SK-N-SH (cell line): ENCODE measurements around the gene CTRB1. TPM values are rescaled to one million over a fixed set of nuclear protein-coding genes. Genes with fewer than 3 reads are reported as not detected.
"Not testable (repeated sequence)": the region's sequence is repeated elsewhere in the genome, so short reads cannot be mapped to it uniquely, and the experiment has no call there.

ENCODE experiments used
- CTCF ChIA-PET: fragments of 300-600, 350-600 bp; formaldehyde crosslinking; extraction: SDS; loops from one replicate; lab custom pipeline; 2021; lab: Yijun Ruan, JAX
- POLR2A ChIA-PET: fragments of 350-600 bp; sonication (Branson Sonifier 250); formaldehyde crosslinking; extraction: SDS; loops from one replicate; lab custom pipeline; 2020; ENCODE audit warnings: antibody characterized with exemption, inconsistent platforms; lab: Yijun Ruan, JAX
- DNase-seq: peaks from one replicate; pipeline ENCODE4 v3.0.0; 2012
- H2AFZ ChIP-seq: fragments of 200-600 bp; sonication (generic); 2 replicates; pipeline ENCODE4 v1.8.1; 2016; ENCODE audit warnings: antibody characterized with exemption, mild to moderate bottlenecking, low read depth
- H3F3A ChIP-seq: fragments of 200-600 bp; sonication (generic); replicated peaks from 2 replicates; pipeline ENCODE3; 2016; ENCODE audit warnings: antibody characterized with exemption, mild to moderate bottlenecking; ENCODE audit not compliant: insufficient read depth
- H3K27ac ChIP-seq, 2 experiments: fragments of 200-500 bp in 1 of 2; fragments of 200-600 bp in 1 of 2; sonication (Bioruptor generic) in 1 of 2; sonication (generic), shearing (Covaris generic) in 1 of 2; 2 replicates each; pipeline versions ENCODE4 v1.5.1 to v1.6.1; 2014 to 2016; ENCODE audit warnings: low read depth in 2 of 2, inconsistent platforms in 1 of 2, low read length in 1 of 2, mild to moderate bottlenecking in 1 of 2, mixed read lengths in 1 of 2
- H3K27me3 ChIP-seq: fragments of 200-600 bp; sonication (generic), shearing (Covaris generic); 2 replicates; pipeline ENCODE4 v1.6.1; 2016; ENCODE audit warnings: mixed run types; ENCODE audit not compliant: insufficient read depth
- H3K36me3 ChIP-seq, 2 experiments: fragments of 200-500 bp in 1 of 2; fragments of 200-600 bp in 1 of 2; sonication (Bioruptor generic) in 1 of 2; sonication (generic) in 1 of 2; replicated peaks in 1 of 2; 2 replicates each; pipeline versions ENCODE3 to v1.5.1; 2014 to 2016; ENCODE audit warnings: low read length in 1 of 2, mild to moderate bottlenecking in 1 of 2; ENCODE audit not compliant: insufficient read depth in 2 of 2, control insufficient read depth in 1 of 2
- H3K4me1 ChIP-seq, 2 experiments: fragments of 200-500 bp in 1 of 2; fragments of 200-600 bp in 1 of 2; sonication (Bioruptor generic) in 1 of 2; sonication (generic), shearing (Covaris generic) in 1 of 2; 2 replicates each; pipeline versions ENCODE4 v1.5.1 to v1.6.1; 2014 to 2016; ENCODE audit warnings: low read depth in 1 of 2, low read length in 1 of 2, mixed run types in 1 of 2; ENCODE audit not compliant: insufficient read depth in 2 of 2, control insufficient read depth in 1 of 2
- H3K4me2 ChIP-seq: fragments of 200-600 bp; sonication (generic), shearing (Covaris generic); 2 replicates; pipeline ENCODE4 v1.6.1; 2017; ENCODE audit warnings: mixed run types
- H3K4me3 ChIP-seq, 2 experiments: fragments of 200-500 bp in 1 of 2; fragments of 200-600 bp in 1 of 2; sonication (Bioruptor generic) in 1 of 2; sonication (generic), shearing (Covaris generic) in 1 of 2; 2 replicates each; pipeline versions ENCODE4 v1.5.1 to v1.8.1; 2014 to 2016; ENCODE audit warnings: low read depth in 2 of 2, inconsistent platforms in 1 of 2, low read length in 1 of 2, mild to moderate bottlenecking in 1 of 2, mixed read lengths in 1 of 2, moderate library complexity in 1 of 2
- H3K79me2 ChIP-seq: fragments of 200-600 bp; sonication (generic); 2 replicates; pipeline ENCODE4 v1.8.1; 2017; ENCODE audit warnings: mild to moderate bottlenecking; ENCODE audit not compliant: insufficient read depth
- H3K9ac ChIP-seq: fragments of 200-600 bp; sonication (generic); 2 replicates; pipeline ENCODE4 v1.6.1; 2017; ENCODE audit warnings: mixed run types
- H3K9me2 ChIP-seq: fragments of 200-600 bp; sonication (generic); 2 replicates; pipeline ENCODE4 v1.6.1; 2017; ENCODE audit warnings: mixed run types
- H3K9me3 ChIP-seq: fragments of 200-600 bp; sonication (generic); 2 replicates; pipeline ENCODE4 v1.6.1; 2017; ENCODE audit warnings: mixed run types, mild to moderate bottlenecking, moderate library complexity
- H4K20me1 ChIP-seq: fragments of 200-600 bp; sonication (generic); 2 replicates; pipeline ENCODE4 v1.6.1; 2017; ENCODE audit warnings: mild to moderate bottlenecking, mixed run types; ENCODE audit not compliant: insufficient read depth
- CHD2 ChIP-seq: fragments of 150-350 bp; IDR thresholded peaks from 2 replicates; pipeline ENCODE4 v1.6.1; 2018; ENCODE audit warnings: low read length; ENCODE audit not compliant: partially characterized antibody
- CTCF ChIP-seq: fragments of 200-600 bp; sonication (generic); IDR thresholded peaks from 2 replicates; pipeline ENCODE4 v1.6.1; 2017; ENCODE audit warnings: antibody characterized with exemption, mild to moderate bottlenecking, moderate library complexity
- EZH2phosphoT487 ChIP-seq: fragments of 200-600 bp; sonication (generic); IDR thresholded peaks from 2 replicates; pipeline ENCODE4 v1.6.1; 2017; ENCODE audit warnings: low read depth, mixed run types, mild to moderate bottlenecking, antibody characterized with exemption, moderate library complexity, borderline replicate concordance
- FOXM1 ChIP-seq: IDR thresholded peaks from 2 replicates; pipeline ENCODE4 v1.4.0; 2012; ENCODE audit warnings: low read depth, mild to moderate bottlenecking
- PBX3 ChIP-seq: IDR thresholded peaks from 2 replicates; pipeline ENCODE4; 2012
- RAD21 ChIP-seq: IDR thresholded peaks from 2 replicates; pipeline ENCODE4 v1.6.1; 2012; ENCODE audit warnings: mild to moderate bottlenecking, low read length
- WGBS: methylation state at CpG from one replicate; pipeline ENCODE4 v1.1.6; 2017; ENCODE audit warnings: low lambda C conversion rate; 5-methylcytosine and 5-hydroxymethylcytosine counted together
- polyA plus RNA-seq, 3 experiments: library from polyadenylated mRNA; depleted of rRNA; stranded (reverse); fragments of >200 nt; gene quantifications; 2 replicates each; pipeline ENCODE4 v1.2.3, GENCODE V29; 2012

The CTRB1 gene
- polyA plus RNA-seq, 1 of the 3 experiments (the other 2 are of a cell fraction) = not detected

- H3K4me1 ChIP-seq = peaks cover 8 to 9% of the 10 kb centered on the region in 2 experiments; a peak in 2 of 4 replicates
- no peak overlapping the region for H3K9ac ChIP-seq
- H2AFZ ChIP-seq = no peak overlapping the region
- no peak for DNase-seq
- H3K27me3 ChIP-seq = no peaks in the 10 kb centered on the region
- no peaks in the 10 kb centered on the region for H3K9me2 ChIP-seq
- no peaks in the 10 kb centered on the region for H3K79me2 ChIP-seq
- POLR2A ChIA-PET = no interaction called here
- H3K4me3 ChIP-seq = no peak overlapping the region
- CTCF ChIA-PET = no interaction called here
- no peaks in the 10 kb centered on the region for H3K9me3 ChIP-seq
- H3K27ac ChIP-seq = no peak overlapping the region
- TF ChIP-seq PBX3 = no peak
- TF ChIP-seq CTCF = no peak
- no peak for TF ChIP-seq EZH2phosphoT487
- no peak for TF ChIP-seq FOXM1
- no peak for TF ChIP-seq CHD2
- no peak for TF ChIP-seq RAD21
- no peaks in the 10 kb centered on the region for H3K36me3 ChIP-seq
- H3K4me2 ChIP-seq = no peak overlapping the region
- no peaks in the 10 kb centered on the region for H4K20me1 ChIP-seq
- WGBS = 84% methylated on average over 11 of the region's 12 CpGs
- H3F3A ChIP-seq = no peaks in the 10 kb centered on the region
These were observed 53.3 kb downstream of the CTRB1 start for GRCh38 chr16:75272097-75272551.

- H3K4me1 ChIP-seq, H4K20me1 ChIP-seq, H3K4me3 ChIP-seq, H3K9me2 ChIP-seq, H3K36me3 ChIP-seq, H3K9ac ChIP-seq, H3K9me3 ChIP-seq, H3F3A ChIP-seq, H3K79me2 ChIP-seq, DNase-seq, POLR2A ChIA-PET, H2AFZ ChIP-seq, H3K27me3 ChIP-seq, H3K27ac ChIP-seq, H3K4me2 ChIP-seq: not testable (repeated sequence)
- 96% methylated on average over 10 of the region's 10 CpGs for WGBS
- CTCF ChIA-PET = interaction anchor here (0.7 kb wide), 1 partner anchor 101 kb away, joined by 3 read pairs; no protein-coding TSS in a partner anchor
These were observed 53.8 kb downstream of the CTRB1 start for GRCh38 chr16:75272629-75273028.
